CD14-positive monocyte (primary cell): ENCODE data around the gene MRPL54. TPM values are rescaled to one million over a fixed set of nuclear protein-coding genes. Genes with fewer than 3 reads are reported as not detected.

Experiments used
- DNase-seq, 3 donors: peaks; one replicate each; pipeline ENCODE4 v3.0.0-alpha.2; 2011 to 2022
- H2AFZ ChIP-seq: 2 replicates; pipeline ENCODE4 v1.6.0; 2012; ENCODE audit warnings: mild to moderate bottlenecking, low read depth, low read length, inconsistent platforms; ENCODE audit not compliant: insufficient read depth, poor library complexity, severe bottlenecking
- H3K27ac ChIP-seq, 2 donors: 1 replicate in 1 of 2; 2 replicates in 1 of 2; pipeline ENCODE4 v1.5.1; 2012 to 2013; ENCODE audit warnings: low read length in 2 of 2, control low read depth in 1 of 2, inconsistent platforms in 1 of 2, low read depth in 1 of 2, mild to moderate bottlenecking in 1 of 2
- H3K27me3 ChIP-seq, 2 donors: one replicate each; pipeline versions ENCODE4 v1.6.0 to v1.6.1; 2011 to 2013; ENCODE audit warnings: low read length in 2 of 2; ENCODE audit not compliant: control insufficient read depth in 2 of 2, insufficient read depth in 2 of 2
- H3K36me3 ChIP-seq, 2 donors: replicated peaks in 1 of 2; 1 replicate in 1 of 2; 2 replicates in 1 of 2; pipeline versions ENCODE4 v1.5.1 to v1.6.1; 2012 to 2013; ENCODE audit warnings: low read length in 2 of 2, control low read depth in 1 of 2, inconsistent platforms in 1 of 2, mild to moderate bottlenecking in 1 of 2; ENCODE audit not compliant: insufficient read depth in 2 of 2, control insufficient read depth in 1 of 2
- H3K4me1 ChIP-seq, 2 donors: 1 replicate in 1 of 2; 2 replicates in 1 of 2; pipeline versions ENCODE4 v1.5.1 to v1.6.1; 2012 to 2013; ENCODE audit warnings: low read length in 2 of 2, control low read depth in 1 of 2, inconsistent platforms in 1 of 2, mild to moderate bottlenecking in 1 of 2, moderate library complexity in 1 of 2; ENCODE audit not compliant: insufficient read depth in 2 of 2, control insufficient read depth in 1 of 2
- H3K4me2 ChIP-seq: replicated peaks from 2 replicates; pipeline ENCODE3; 2012; ENCODE audit warnings: low read length, moderate library complexity, mild to moderate bottlenecking; ENCODE audit not compliant: poor library complexity, severe bottlenecking; ENCODE audit errors: extremely low read depth
- H3K4me3 ChIP-seq, 3 experiments: fragments of 200-600 bp in 1 of 3; sonication (generic) in 1 of 3; replicated peaks in 1 of 3; 1 replicate in 2 of 3; 2 replicates in 1 of 3; pipeline ENCODE4 v1.5.1; 2011 to 2013; ENCODE audit warnings: low read length in 3 of 3, mild to moderate bottlenecking in 3 of 3, control low read depth in 2 of 3, low read depth in 2 of 3, inconsistent platforms in 1 of 3, moderate library complexity in 1 of 3
- H3K79me2 ChIP-seq: 2 replicates; pipeline ENCODE4 v1.6.0; 2012; ENCODE audit warnings: mild to moderate bottlenecking, control low read depth, inconsistent platforms, low read length, moderate library complexity; ENCODE audit not compliant: insufficient read depth
- H3K9ac ChIP-seq: 2 replicates; pipeline ENCODE4 v1.6.0; 2017; ENCODE audit warnings: low read length, mild to moderate bottlenecking; ENCODE audit not compliant: insufficient read depth, poor library complexity, severe bottlenecking
- H3K9me3 ChIP-seq, 2 donors: replicated peaks in 1 of 2; 1 replicate in 1 of 2; 2 replicates in 1 of 2; pipeline versions ENCODE4 v1.5.1 to v1.6.1; 2012 to 2013; ENCODE audit warnings: low read length in 2 of 2, control low read depth in 1 of 2; ENCODE audit not compliant: control insufficient read depth in 1 of 2, insufficient read depth in 1 of 2
- H4K20me1 ChIP-seq: 2 replicates; pipeline ENCODE4 v1.6.0; 2012; ENCODE audit warnings: mild to moderate bottlenecking, low read length, control low read depth, moderate library complexity; ENCODE audit not compliant: insufficient read depth
- H3K27ac Mint-ChIP-seq, 7 donors: one replicate each; pipeline ENCODE4 v1.8.0; 2020; ENCODE audit warnings: mild to moderate bottlenecking in 7 of 7, mixed read lengths in 7 of 7, moderate library complexity in 6 of 7, inconsistent platforms in 2 of 7
- H3K27me3 Mint-ChIP-seq, 3 donors: one replicate each; pipeline ENCODE4 v1.8.0; 2021 to 2022; ENCODE audit warnings: low read depth in 3 of 3, mild to moderate bottlenecking in 3 of 3, mixed read lengths in 3 of 3, moderate library complexity in 3 of 3, inconsistent platforms in 1 of 3
- H3K36me3 Mint-ChIP-seq, 2 donors: one replicate each; pipeline ENCODE4 v1.8.0; 2020; ENCODE audit warnings: mixed read lengths in 2 of 2, inconsistent platforms in 1 of 2, mild to moderate bottlenecking in 1 of 2
- H3K4me1 Mint-ChIP-seq: one replicate; pipeline ENCODE4 v1.8.0; 2020; ENCODE audit warnings: mild to moderate bottlenecking, mixed read lengths
- H3K4me3 Mint-ChIP-seq, 2 donors: one replicate each; pipeline ENCODE4 v1.8.0; 2020; ENCODE audit warnings: mild to moderate bottlenecking in 2 of 2, mixed read lengths in 2 of 2, moderate library complexity in 1 of 2
- H3K9me3 Mint-ChIP-seq, 7 donors: one replicate each; pipeline ENCODE4 v1.8.0; 2020 to 2022; ENCODE audit warnings: mixed read lengths in 7 of 7, mild to moderate bottlenecking in 6 of 7, moderate library complexity in 6 of 7, inconsistent platforms in 2 of 7
- WGBS: methylation state at CpG from one replicate; pipeline ENCODE4 v1.1.5; 2013; ENCODE audit warnings: missing lambda C conversion rate; ENCODE audit not compliant: insufficient coverage; 5-methylcytosine and 5-hydroxymethylcytosine counted together
- intact Hi-C, 2 donors: fragments of 100-400 bp; cut with micrococcal nuclease; formaldehyde crosslinking; loops; one replicate each; pipeline versions ENCODE4 v1.15.0 to v1.15.1; 2023
- polyA plus RNA-seq, 3 donors: library from polyadenylated mRNA; depleted of rRNA in 1 of 3; unstranded in 2 of 3; stranded (reverse) in 1 of 3; fragments of 300-500 nt in 2 of 3; fragments of >200 nt in 1 of 3; fragmentation: Illumina TruSeq in 2 of 3; gene quantifications; 1 replicate in 2 of 3; 2 replicates in 1 of 3; pipeline ENCODE4 v1.2.3, GENCODE V29; 2012 to 2021
- TF ChIP-seq, protein P1 (sequence below): fragments of 200-600 bp; IDR thresholded peaks from one replicate; pipeline ENCODE4 v1.8.0; 2022; ENCODE audit warnings: antibody characterized with exemption, mild to moderate bottlenecking

MRPL54 gene
- polyA plus RNA-seq, 3 donors = 39.9 to 133 (median 115) TPM

- H3K9me3 ChIP-seq = peaks cover 9 to 14% of the 10 kb centered on the region in 2 donors
- Mint-ChIP-seq H3K9me3 (peaks cover 0 to 13% (median 10%) of the 10 kb centered on the region in 7 donors), H3K36me3 (peaks cover 2 to 3% of the 10 kb centered on the region in 2 donors), H3K27ac (no peak overlapping the region), H3K27me3 (peaks cover 35 to 54% (median 35%) of the 10 kb centered on the region in 3 donors), H3K4me3 (no peak overlapping the region), H3K4me1 (peaks cover 3% of the 10 kb centered on the region)
- TF ChIP-seq, protein P1, sequence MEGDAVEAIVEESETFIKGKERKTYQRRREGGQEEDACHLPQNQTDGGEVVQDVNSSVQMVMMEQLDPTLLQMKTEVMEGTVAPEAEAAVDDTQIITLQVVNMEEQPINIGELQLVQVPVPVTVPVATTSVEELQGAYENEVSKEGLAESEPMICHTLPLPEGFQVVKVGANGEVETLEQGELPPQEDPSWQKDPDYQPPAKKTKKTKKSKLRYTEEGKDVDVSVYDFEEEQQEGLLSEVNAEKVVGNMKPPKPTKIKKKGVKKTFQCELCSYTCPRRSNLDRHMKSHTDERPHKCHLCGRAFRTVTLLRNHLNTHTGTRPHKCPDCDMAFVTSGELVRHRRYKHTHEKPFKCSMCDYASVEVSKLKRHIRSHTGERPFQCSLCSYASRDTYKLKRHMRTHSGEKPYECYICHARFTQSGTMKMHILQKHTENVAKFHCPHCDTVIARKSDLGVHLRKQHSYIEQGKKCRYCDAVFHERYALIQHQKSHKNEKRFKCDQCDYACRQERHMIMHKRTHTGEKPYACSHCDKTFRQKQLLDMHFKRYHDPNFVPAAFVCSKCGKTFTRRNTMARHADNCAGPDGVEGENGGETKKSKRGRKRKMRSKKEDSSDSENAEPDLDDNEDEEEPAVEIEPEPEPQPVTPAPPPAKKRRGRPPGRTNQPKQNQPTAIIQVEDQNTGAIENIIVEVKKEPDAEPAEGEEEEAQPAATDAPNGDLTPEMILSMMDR = no peak
- H3K27me3 ChIP-seq = peaks cover 19 to 30% of the 10 kb centered on the region in 2 donors
- DNase-seq = no peak
- no peaks in the 10 kb centered on the region for H3K79me2 ChIP-seq
- intact Hi-C loops = no loop called here
- no peaks in the 10 kb centered on the region for H4K20me1 ChIP-seq
- no peak overlapping the region for H3K4me3 ChIP-seq
- H3K4me2 ChIP-seq = no peak overlapping the region
- H3K36me3 ChIP-seq = no peaks in the 10 kb centered on the region
- H3K4me1 ChIP-seq = peaks cover 5 to 10% of the 10 kb centered on the region in 2 donors
- H3K27ac ChIP-seq = no peak overlapping the region
- H3K9ac ChIP-seq = no peak overlapping the region
- no peak overlapping the region for H2AFZ ChIP-seq
- WGBS = 57% methylated on average over 5 of the region's 14 CpGs
These were observed 36.7 kb upstream of the MRPL54 start for GRCh38 chr19:3725640-3726310.

GRCh38 chr19:3730457-3730958 lies 32.0 kb upstream of the MRPL54 start:
- H3K4me3 Mint-ChIP-seq = no peak overlapping the region
- no peak overlapping the region for H3K9ac ChIP-seq
- no peaks in the 10 kb centered on the region for H3K36me3 ChIP-seq
- H3K4me2 ChIP-seq = no peak overlapping the region
- H3K27ac ChIP-seq = no peak overlapping the region
- TF ChIP-seq, protein P1 = no peak
- H3K4me1 ChIP-seq = no peaks in the 10 kb centered on the region
- H3K27me3 Mint-ChIP-seq = peaks cover 4 to 12% (median 4%) of the 10 kb centered on the region in 3 donors
- no peaks in the 10 kb centered on the region for H3K4me1 Mint-ChIP-seq
- no peak for DNase-seq
- H3K36me3 Mint-ChIP-seq = no peaks in the 10 kb centered on the region
- H3K27ac Mint-ChIP-seq = no peak overlapping the region
- H4K20me1 ChIP-seq = no peaks in the 10 kb centered on the region
- H3K79me2 ChIP-seq = no peaks in the 10 kb centered on the region
- no peaks in the 10 kb centered on the region for H3K27me3 ChIP-seq
- H3K9me3 ChIP-seq = no peaks in the 10 kb centered on the region
- peaks cover 0 to 2% (median 0%) of the 10 kb centered on the region in 7 donors for H3K9me3 Mint-ChIP-seq
- no peak overlapping the region for H2AFZ ChIP-seq
- intact Hi-C loops = no loop called here
- H3K4me3 ChIP-seq = no peak overlapping the region
- 99% methylated on average over 31 of the region's 32 CpGs for WGBS
